ENCODE results near the gene PER1. TPM values are rescaled to one million over a fixed set of nuclear protein-coding genes. Genes with fewer than 3 reads are reported as not detected.

The PER1 gene
- total and polyA plus RNA-seq, 2 of the 13 experiments (the other 11 are each of a cell fraction or from before 2014, with no cell fraction given): 2.6 to 3.6 TPM

DNA sequence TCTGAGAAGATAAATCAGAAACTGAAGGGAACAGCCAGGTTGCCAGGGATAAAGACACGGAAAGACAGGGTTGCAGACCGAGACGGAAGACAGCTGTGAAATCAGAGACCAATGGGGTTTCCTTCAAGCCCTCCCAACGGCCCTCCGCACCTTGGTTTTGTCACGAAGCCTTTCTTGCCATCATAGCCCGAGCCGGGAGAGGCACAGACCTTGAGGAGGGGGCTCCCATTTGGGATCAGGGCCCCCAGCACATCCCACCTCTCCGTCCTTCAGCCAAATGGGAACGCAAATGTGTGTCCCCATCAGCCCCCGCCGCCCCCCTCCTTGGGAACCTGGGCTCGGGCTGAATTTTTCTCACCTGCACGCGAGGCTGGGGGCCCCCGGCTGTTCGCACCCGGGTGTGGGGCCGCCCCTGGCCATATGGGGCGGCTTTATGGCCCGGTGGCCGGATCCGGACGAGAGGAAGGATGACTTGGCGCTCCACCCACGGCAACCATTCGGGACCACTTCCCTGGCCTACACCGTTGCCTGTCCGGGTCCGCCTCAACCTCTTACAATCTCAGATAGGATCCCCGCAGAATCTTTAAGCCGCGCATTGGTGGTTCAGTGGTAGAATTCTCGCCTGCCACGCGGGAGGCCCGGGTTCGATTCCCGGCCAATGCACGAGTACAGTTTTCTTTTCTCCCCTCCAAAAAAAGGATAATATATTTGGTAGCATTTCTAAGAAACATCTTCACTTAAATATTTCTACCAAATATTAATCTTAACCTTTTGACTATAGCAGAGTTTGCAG is 26.9 kb downstream of the PER1 start (continued):
- TF ChIP-seq, protein P1, sequence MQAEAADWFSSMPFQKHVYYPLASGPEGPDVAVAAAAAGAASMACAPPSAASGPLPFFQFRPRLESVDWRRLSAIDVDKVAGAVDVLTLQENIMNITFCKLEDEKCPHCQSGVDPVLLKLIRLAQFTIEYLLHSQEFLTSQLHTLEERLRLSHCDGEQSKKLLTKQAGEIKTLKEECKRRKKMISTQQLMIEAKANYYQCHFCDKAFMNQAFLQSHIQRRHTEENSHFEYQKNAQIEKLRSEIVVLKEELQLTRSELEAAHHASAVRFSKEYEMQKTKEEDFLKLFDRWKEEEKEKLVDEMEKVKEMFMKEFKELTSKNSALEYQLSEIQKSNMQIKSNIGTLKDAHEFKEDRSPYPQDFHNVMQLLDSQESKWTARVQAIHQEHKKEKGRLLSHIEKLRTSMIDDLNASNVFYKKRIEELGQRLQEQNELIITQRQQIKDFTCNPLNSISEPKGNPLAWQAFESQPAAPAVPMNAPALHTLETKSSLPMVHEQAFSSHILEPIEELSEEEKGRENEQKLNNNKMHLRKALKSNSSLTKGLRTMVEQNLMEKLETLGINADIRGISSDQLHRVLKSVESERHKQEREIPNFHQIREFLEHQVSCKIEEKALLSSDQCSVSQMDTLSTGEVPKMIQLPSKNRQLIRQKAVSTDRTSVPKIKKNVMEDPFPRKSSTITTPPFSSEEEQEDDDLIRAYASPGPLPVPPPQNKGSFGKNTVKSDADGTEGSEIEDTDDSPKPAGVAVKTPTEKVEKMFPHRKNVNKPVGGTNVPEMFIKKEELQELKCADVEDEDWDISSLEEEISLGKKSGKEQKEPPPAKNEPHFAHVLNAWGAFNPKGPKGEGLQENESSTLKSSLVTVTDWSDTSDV (CRISPR knock-in tag; IDR thresholded peaks at IDR 0.05): no peak
- TF ChIP-seq ZIK1 (CRISPR knock-in tag; IDR thresholded peaks at IDR 0.05; ENCODE audit: borderline replicate concordance, low read depth): no peak
- TF ChIP-seq, protein P2, sequence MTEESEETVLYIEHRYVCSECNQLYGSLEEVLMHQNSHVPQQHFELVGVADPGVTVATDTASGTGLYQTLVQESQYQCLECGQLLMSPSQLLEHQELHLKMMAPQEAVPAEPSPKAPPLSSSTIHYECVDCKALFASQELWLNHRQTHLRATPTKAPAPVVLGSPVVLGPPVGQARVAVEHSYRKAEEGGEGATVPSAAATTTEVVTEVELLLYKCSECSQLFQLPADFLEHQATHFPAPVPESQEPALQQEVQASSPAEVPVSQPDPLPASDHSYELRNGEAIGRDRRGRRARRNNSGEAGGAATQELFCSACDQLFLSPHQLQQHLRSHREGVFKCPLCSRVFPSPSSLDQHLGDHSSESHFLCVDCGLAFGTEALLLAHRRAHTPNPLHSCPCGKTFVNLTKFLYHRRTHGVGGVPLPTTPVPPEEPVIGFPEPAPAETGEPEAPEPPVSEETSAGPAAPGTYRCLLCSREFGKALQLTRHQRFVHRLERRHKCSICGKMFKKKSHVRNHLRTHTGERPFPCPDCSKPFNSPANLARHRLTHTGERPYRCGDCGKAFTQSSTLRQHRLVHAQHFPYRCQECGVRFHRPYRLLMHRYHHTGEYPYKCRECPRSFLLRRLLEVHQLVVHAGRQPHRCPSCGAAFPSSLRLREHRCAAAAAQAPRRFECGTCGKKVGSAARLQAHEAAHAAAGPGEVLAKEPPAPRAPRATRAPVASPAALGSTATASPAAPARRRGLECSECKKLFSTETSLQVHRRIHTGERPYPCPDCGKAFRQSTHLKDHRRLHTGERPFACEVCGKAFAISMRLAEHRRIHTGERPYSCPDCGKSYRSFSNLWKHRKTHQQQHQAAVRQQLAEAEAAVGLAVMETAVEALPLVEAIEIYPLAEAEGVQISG (CRISPR knock-in tag; IDR thresholded peaks at IDR 0.05): no peak; the same call in 1 of the 2 replicates
- no peak for TF ChIP-seq GATA4 (IDR thresholded peaks at IDR 0.05; ENCODE audit: borderline replicate concordance, low read depth)
- TF ChIP-seq HHEX (CRISPR knock-in tag; IDR thresholded peaks at IDR 0.05): no peak
- 0 out of 2 replicates have a peak, but pooled peaks have one; percentile 50 for TF ChIP-seq ZBTB7B (CRISPR knock-in tag; IDR thresholded peaks at IDR 0.05)
- TF ChIP-seq, protein P3, sequence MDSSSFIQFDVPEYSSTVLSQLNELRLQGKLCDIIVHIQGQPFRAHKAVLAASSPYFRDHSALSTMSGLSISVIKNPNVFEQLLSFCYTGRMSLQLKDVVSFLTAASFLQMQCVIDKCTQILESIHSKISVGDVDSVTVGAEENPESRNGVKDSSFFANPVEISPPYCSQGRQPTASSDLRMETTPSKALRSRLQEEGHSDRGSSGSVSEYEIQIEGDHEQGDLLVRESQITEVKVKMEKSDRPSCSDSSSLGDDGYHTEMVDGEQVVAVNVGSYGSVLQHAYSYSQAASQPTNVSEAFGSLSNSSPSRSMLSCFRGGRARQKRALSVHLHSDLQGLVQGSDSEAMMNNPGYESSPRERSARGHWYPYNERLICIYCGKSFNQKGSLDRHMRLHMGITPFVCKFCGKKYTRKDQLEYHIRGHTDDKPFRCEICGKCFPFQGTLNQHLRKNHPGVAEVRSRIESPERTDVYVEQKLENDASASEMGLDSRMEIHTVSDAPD (CRISPR knock-in tag; IDR thresholded peaks at IDR 0.05): no peak
- TF ChIP-seq KDM2A (CRISPR knock-in tag; IDR thresholded peaks at IDR 0.05; ENCODE audit: borderline replicate concordance, low read depth): peak; percentile 67; the same call in 1 of the 2 replicates
- TF ChIP-seq ZNF180 (CRISPR knock-in tag; IDR thresholded peaks at IDR 0.05; ENCODE audit: borderline replicate concordance, low read depth): no peak
- no peak for TF ChIP-seq KDM5B (CRISPR knock-in tag; IDR thresholded peaks at IDR 0.05; ENCODE audit: borderline replicate concordance)
- TF ChIP-seq ZNF24 (IDR thresholded peaks at IDR 0.05): peak; percentile 96
- TF ChIP-seq, protein P4, sequence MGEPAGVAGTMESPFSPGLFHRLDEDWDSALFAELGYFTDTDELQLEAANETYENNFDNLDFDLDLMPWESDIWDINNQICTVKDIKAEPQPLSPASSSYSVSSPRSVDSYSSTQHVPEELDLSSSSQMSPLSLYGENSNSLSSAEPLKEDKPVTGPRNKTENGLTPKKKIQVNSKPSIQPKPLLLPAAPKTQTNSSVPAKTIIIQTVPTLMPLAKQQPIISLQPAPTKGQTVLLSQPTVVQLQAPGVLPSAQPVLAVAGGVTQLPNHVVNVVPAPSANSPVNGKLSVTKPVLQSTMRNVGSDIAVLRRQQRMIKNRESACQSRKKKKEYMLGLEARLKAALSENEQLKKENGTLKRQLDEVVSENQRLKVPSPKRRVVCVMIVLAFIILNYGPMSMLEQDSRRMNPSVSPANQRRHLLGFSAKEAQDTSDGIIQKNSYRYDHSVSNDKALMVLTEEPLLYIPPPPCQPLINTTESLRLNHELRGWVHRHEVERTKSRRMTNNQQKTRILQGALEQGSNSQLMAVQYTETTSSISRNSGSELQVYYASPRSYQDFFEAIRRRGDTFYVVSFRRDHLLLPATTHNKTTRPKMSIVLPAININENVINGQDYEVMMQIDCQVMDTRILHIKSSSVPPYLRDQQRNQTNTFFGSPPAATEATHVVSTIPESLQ (CRISPR knock-in tag; conservative IDR thresholded peaks at IDR 0.05): 0 out of 2 replicates have a peak, but pooled peaks have one; percentile 70
- TF ChIP-seq ZBTB3 (CRISPR knock-in tag; IDR thresholded peaks at IDR 0.05; ENCODE audit: borderline replicate concordance, low read depth): no peak
- no peak for TF ChIP-seq HNRNPUL1 (IDR thresholded peaks at IDR 0.05; ENCODE audit: low read depth, low read length)
- TF ChIP-seq, protein P5, sequence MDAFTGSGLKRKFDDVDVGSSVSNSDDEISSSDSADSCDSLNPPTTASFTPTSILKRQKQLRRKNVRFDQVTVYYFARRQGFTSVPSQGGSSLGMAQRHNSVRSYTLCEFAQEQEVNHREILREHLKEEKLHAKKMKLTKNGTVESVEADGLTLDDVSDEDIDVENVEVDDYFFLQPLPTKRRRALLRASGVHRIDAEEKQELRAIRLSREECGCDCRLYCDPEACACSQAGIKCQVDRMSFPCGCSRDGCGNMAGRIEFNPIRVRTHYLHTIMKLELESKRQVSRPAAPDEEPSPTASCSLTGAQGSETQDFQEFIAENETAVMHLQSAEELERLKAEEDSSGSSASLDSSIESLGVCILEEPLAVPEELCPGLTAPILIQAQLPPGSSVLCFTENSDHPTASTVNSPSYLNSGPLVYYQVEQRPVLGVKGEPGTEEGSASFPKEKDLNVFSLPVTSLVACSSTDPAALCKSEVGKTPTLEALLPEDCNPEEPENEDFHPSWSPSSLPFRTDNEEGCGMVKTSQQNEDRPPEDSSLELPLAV (CRISPR knock-in tag; conservative IDR thresholded peaks at IDR 0.05; ENCODE audit: low read depth): no peak
- no peak for TF ChIP-seq ATF7 (IDR thresholded peaks at IDR 0.05)
- TF ChIP-seq ATF7 (CRISPR knock-in tag; IDR thresholded peaks at IDR 0.05): no peak
- no peak for TF ChIP-seq ZBTB8A (CRISPR knock-in tag; IDR thresholded peaks at IDR 0.05; ENCODE audit: borderline replicate concordance, low read depth)

All from HepG2 (cell line).